Activated CD4-positive, alpha-beta T cell treated with anti-CD3 and anti-CD28 coated beads, Interleukin-10, Interleukin-2, amounts not matched to agents 100 ng/mL and 50 ng/mL, durations not matched to agents 16 hours and 8 hours (primary cell): ENCODE data around the gene RPGRIP1L.

Experiments used
- DNase-seq: peaks from one replicate; pipeline ENCODE4 v3.0.0-alpha.2; 2020

RPGRIP1L gene

DNA sequence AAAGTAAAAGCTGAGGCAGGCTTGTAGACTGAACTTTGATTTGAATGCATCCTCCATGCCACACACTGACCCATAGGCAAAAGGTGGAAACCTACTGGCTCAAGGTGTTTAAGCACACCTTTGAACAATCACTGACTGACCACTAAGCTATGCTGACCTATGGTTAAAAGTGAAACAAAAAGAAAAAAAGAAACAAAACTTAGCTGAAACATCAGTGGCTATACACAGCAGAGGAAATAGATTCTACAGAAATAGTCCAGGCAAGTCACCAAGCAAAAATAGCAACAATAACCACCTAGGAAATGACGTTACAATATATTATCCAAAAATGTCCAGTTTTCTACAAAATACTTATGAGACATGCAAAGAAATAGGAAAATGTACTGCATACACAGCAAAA lies 60.2 kb downstream of the RPGRIP1L start:
- no peak for DNase-seq

DNA sequence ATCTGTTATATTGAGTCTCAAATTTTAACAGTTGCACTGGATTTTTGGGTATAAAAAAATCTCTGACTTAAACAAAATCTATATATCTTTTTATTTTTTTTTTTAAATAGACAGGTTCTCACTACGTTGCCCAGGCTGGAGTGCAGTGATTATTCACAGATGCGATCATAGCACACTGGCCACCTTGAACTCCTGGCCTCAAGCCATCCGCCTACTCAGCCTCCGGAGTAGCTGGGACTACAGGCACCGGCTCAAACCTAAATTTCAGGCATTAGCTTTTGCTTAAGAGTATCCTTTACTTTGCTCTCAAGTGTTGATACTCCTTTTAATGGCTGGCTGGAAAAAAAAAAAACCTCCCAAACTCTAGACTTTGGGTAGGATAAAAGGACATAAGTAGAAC lies 61.6 kb downstream of the RPGRIP1L start:
- no peak for DNase-seq

DNA sequence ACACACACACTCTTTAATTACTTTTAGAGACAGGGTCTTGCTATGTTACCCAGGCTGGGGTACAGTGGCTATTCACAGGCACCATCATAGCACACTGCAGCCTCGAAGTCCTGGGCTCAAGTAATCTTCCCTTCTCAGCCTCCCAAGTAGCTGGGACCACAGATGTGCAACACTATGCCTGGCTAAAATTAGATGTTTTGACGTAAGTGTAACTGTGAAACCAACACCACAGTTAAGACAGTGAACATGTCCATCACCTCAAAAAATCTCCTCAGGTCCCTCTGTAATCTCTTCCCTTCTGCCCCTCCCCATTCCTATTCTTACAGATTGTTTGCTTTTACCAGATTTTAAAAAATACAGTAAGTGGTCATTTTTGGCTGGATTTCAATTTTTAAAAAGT lies 66.7 kb downstream of the RPGRIP1L start:
- no peak for DNase-seq

DNA sequence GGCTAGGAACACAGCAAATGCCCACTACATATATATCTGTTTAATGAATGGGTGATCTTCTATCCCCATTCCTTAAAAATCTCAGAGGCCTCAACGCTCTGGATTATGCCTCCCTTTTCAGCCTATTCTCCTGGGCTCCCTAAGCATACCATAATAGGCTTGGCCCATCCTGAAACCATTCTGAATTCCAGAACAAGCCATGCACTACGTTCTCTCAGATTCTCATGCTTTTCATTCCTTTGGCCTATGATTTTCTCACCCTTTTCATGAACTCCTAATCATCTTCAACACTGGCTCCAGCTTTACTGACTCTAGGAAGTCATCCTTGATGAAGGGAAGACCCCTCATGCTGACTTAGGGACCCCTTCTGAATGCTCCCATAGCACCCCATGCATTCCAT lies 71.1 kb downstream of the RPGRIP1L start:
- no peak for DNase-seq

DNA sequence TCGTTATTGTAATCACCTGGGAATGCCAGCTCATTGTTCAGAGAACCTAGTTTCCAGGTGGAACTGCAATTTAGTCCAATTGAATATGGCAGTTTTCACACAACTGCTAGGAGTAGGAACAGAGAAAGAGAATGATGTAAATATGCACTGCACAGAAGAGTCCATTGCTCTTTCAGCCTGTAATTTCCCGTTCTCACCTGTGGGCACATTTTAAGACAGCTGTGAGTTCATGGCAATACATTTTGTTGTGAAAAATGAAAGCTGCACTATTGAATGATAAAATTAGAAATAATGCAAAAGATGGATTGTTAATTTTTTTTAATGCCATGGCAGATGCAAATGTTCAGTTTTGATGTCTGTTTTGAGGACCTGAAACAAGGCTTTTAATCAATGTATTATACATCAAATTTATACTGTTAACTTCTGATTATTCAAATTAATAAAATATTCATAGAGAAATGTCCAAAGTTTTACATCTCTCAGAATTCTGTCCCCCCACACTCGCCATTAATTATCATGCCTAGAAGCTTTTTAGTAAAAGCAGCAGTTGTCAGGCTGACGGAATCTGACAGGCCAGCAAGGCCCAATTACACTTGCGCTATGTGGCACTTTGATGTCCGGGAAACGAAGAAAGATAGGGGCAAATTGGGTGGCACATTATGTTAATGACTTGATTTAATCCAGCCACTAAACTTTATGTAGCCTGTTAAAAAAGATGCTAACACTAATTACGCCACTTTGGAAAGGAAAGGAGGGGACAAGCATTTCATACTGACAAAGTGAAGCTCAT lies 72.2 kb downstream of the RPGRIP1L start:
- DNase-seq: no peak

DNA sequence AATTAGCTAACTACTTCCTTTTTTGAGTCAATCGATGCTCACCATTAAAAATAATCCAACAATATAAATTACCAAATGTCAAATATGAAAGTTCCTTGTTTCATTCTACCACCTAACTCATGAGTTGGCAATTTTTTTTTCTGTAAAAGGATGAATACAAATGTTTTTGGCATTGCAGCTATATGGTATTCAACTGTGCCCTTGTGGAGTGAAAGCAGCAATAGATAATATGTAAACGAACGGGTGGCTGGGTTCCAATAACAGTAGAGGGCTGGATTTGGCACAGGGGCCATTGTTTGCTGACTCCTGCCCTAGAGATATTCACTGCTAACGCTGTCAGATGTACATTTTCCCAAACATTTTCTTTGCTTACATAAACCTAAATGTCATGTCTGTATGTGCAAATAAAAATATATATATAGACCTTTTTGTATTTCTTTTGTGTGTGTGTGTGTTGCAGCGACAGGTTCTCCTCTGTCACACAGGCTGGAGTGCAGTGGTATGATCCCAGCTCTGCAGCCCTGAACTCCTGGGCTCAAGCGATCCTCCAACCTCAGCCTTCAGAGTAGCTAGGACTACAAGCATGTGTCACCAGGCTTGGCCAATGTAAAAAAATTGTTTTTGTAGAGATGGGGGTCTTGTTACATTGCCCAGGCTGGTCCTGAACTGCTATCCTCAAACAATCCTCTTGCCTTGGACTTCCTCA lies 73.9 kb downstream of the RPGRIP1L start:
- DNase-seq: no peak

DNA sequence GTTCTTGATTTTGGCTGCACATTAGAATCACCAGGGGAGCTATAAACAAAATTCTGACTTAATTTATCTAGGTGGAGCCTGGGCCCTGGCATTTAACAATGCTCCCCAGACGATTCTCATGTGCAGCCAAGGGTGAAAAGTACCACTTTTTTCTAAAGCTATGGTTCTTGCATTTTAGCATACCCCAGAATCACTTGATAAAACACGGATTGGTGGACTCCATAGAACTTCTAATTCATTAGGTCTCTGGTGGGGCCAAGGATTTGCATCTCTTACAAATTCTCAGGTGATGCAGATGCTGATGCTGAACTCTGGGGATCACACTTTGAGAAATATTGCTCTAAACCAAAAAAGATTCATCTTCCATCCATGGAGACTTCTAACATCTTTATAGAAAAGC lies 74.5 kb downstream of the RPGRIP1L start:
- no peak for DNase-seq

DNA sequence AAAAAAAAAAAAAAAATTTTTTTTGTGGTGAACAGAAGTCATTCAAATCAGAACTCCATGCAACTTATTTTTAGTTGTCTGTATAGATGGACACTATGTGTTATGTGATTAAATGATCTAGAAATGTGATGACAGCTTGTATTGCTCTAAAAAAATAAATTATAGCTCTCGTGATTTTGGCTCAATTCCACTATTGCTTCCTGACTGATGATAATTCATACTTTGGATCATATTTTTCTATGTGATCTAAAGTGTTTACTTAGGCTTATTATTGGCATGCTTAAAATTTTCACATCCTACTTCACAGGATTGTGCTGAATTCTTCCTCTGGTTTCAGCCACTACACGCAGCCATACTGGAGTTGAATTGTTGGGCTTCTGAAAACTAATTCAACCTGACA lies 76.8 kb downstream of the RPGRIP1L start:
- no peak for DNase-seq

DNA sequence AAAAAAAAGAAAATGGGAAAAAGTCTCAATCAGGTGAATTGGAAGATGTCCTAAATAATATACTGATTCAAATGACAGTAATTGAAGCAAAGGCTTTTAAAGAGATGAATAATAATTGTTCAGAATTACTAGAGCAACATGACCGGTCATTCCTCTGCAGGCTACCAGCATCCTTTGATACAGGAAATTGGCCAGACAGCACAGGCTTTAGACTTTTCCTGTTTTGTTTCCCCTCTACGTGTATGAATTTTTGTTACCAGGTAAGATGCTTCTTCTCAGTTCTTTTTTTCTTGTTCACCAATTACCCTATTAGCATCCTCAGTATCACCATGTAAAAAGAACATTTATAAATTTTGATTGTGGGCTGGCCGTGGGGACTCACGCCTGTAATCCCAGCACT lies 77.5 kb downstream of the RPGRIP1L start:
- no peak for DNase-seq

DNA sequence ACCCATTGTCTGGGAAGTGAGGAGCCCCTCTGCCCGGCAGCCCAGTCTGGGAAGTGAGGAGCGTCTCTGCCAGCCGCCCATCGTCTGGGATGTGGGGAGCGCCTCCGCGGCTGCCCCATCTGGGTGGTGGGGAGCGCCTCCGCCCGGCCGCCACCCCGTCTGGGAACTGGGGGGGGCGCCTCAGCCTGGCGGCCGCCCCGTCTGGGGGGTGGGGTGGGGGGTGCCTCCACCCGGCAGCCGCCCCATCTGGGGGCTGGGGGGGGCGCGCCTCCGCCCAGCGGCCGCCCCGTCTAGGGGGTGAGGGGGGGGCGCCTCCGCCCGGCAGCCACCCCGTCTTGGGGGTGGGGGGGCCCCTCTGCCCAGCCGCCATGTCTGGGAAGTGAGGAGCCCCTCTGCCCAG lies 78.4 kb downstream of the RPGRIP1L start:
- no peak for DNase-seq

DNA sequence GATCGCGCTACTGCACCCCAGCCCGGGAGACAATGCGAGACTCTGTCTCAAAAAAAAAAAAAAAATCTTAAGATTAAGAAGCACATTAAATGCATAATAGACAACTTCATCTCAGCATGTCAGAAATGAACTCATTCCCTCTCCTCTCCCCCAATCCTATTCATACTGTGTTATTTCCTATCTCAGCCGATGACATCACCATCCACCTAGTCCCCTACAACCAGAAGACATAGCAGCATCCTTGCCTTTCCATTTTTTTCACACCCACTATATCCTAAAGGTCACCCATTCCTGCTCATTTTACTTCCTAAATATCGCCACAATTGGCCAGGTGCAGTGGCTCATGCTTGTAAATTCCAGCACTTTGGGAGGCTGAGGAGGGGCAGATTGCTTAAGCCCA lies 81.3 kb downstream of the RPGRIP1L start:
- no peak for DNase-seq

DNA sequence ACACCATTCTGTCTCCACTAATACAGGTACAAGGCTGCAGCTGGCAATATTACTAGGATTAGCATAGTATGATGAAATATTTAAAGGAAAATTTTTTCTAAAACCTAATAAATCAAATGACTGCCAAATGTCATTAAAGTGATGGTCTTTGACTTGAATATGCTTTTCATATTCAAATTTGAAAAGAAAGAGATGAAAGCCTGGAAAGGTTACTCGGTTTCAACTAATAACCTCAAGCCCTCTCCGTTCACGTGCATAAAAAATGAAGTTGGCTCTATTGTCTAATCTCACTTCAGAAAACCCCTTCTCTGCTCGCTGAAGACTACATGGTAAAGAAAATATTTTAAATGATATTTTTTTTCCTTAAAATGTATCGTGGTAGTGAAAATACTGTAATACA lies 83.2 kb downstream of the RPGRIP1L start:
- no peak for DNase-seq

DNA sequence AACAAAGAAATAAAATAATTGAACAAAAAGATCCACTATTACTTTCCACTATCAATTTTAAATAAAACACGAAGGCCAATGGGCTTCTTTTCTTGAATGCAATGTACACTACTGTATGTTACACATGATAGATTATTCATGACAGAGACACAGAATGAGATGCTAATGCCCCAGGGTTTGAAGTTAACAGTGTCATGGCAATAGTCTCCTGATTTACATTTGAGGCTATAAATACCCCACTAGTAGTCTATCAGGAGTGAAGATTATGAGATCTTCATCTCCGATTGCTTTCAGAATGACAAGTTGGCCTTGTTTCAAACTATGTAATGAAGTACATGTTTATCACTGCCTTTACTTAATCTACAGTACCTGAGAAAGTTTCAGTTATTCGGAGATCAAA lies 84.4 kb downstream of the RPGRIP1L start:
- DNase-seq: no peak

DNA sequence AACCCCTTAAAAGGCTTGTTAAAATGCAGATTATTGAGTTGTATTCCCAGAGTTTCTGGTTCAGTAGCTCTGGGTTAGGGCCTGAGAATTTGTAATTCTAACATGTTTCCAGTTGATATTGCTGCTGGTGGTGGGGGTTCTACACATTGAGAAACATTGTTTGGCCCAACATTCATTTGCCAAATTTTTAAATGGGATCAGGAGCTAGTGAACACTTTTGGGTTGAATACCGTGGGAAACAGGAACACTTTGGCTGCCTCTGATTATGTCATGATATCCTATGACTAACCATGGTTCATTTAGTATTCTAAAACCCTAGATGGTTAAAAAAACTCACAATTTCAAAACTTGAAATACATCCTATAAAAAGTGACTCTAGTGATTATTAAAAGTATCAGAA lies 89.3 kb downstream of the RPGRIP1L start:
- no peak for DNase-seq

DNA sequence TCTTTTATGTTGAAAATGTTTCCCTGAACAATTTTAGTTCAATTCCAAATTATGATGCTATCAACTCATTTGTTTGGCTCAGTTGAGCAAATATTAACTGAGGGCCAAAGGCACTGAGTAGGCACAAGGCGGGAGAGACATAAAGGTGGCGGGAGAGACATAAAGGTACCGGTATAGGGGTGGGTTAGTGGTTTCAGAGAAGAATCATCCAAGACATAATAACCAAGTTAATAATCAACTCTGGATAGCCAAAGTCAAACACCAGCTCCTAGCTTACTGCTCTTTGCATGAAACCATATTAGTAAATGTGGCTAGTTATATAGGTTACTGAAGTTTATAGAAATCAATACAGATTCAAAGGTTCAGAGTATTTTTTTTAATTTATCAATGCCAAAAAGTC lies 91.7 kb downstream of the RPGRIP1L start:
- no peak for DNase-seq

DNA sequence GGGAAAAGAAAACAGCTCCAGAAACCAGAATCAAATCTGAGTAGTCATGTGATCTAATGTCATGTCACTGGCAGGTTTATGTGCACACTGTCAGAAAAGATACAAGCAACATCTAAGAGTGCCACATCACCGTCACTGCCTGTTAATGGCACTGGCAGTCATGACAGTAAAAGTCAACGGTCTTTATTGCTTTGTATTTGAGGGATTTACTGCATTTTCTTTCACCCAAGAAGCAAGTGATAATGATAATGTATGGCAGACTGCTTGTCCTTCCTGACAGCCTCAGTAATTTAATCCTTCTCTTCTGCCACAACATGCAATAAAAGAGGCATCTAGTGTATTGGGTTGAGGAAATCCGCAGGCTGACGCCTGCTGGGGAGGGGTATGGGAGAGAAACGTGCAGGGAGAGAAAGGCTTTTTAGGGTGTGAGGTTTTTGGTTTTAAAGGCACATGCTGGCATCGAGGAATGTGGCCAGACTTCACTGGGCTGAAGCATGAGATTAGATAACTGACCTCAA lies 92.4 kb downstream of the RPGRIP1L start:
- DNase-seq: no peak

DNA sequence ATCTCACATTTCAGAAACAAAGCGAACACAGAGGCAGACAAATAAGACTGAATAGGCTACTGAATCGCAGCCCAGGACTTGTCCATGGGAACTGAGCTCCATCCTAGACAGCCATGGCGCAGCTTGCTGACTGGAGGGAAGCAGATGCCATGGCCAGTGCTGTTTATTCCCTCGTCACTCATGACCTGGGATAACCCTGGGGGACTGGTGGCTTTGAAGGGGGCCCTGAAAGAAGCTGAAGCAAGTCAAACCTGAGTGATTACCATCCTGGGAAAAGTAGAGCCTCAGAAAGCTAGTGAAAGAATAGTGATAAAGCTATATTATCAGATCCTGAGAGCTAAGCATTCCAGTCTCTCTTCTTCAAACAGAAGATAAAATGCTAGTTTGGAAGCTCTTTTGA lies 94.1 kb downstream of the RPGRIP1L start:
- DNase-seq: no peak

DNA sequence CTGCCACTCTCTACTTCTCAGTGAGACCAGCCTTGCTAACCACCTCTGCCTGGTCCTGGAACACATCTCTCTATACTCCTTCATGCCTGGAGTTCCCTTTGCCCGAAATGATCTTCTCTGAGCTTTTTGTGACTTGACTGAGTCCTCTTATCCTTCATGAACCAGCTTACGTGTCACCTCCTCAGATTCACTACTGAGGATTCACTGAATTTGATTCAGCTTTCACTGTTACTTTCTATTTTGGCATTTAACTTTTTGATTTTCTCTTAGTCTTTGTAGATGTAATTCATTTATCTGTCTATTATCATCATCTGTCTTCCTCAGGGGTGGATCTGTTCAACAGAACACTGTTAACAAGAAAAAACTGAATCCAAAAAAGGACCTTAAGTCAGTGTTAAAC lies 95.6 kb downstream of the RPGRIP1L start:
- no peak for DNase-seq

DNA sequence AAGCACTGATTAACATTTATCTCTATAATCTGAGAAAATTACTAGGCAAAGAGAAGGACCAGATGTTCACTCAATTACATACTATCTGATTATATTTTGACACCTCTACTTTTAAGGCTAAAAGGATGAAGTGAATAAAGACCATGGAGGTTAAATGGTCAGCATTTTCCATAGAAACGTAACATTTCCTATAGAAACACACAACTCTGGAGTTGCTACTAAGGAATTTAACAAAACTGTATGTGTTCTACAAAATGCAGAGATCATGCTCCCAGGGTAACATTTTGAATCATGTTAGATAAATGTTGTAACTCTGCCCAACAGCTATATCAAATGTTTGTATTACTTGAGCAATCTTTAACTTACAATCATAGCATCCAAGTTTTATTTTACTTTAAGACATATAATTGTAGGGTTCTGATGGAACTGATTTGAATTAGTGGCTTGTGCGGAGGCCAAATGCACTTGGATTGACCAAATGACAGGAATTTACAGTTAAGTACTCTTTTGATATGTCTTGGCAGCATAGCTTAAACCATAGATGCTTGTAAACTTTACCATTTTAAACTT lies 97.7 kb downstream of the RPGRIP1L start:
- no peak for DNase-seq

DNA sequence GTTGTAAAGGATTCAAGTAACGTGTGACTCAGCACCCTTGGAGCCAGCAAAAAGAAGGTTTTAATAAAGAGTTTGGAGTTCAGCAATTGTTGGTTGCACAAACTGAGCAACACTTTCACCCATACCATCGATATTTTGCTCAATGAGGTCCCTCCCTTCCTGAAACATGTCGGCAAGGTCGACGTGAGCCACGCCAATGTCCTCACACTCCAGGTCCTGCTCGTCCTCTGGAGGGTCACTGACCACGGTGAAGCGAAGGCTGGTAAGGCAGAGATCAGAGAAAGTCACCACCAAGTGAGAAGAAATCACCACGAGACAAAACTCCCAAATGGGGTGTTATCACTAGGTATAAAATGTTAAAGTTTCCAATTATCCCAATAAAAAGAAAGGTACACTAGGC lies 98.3 kb downstream of the RPGRIP1L start:
- DNase-seq: no peak

DNA sequence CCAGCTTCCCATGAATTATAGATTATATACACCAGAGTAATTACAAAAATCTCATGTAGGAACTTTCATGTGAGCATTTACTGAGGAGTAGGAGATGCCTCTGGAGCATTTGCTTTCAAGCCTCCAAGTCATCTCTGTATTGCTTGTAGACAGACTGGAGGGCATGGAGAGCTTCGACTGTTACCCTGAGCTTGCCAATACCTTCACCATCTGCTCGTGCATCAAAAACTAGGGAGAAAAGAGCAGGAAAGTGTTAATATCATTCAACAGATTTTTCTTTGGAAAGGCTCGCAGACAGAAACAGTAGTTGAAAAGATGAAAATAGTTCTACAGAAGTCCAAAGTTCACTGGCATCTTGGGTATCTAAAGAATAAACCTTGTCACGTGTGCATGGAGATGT lies 101.7 kb downstream of the RPGRIP1L start:
- no peak for DNase-seq

DNA sequence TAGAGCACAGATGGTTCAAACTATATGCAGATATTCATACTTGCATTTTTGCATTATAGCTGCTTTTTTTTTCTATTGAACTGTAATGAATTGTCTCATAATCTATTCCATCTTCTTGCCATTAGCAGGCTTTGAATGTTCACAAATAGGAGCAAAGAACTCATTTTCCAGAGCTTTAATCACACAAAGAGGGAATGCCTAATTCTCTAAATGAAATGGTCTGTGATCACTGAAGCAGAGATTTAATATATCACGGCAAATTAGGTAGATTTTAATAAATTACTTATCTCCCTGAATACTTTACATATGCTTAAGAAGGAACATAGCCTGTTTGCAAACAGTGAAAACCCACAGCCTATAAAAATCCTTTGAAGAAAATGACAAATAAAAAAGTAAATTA lies 103.0 kb downstream of the RPGRIP1L start:
- DNase-seq: no peak

DNA sequence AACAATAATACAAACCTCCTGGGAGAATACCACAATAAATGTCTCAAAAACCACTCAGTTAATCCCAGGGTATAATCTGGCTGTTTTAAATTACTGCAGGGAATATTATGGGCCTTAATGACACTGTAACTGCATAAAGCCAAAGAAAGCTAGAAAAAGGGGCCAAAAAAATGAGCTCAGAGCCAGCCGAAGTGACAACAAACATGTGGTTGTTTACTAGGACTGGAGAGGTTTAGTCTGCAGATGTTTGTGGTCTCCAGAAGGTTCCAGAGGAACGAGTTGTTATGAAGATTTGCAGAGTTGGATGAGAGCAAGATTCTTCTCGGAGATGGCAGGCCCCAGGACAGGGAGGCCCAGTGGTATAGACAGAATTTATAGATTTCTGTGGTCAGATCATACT lies 103.5 kb downstream of the RPGRIP1L start:
- DNase-seq: no peak

DNA sequence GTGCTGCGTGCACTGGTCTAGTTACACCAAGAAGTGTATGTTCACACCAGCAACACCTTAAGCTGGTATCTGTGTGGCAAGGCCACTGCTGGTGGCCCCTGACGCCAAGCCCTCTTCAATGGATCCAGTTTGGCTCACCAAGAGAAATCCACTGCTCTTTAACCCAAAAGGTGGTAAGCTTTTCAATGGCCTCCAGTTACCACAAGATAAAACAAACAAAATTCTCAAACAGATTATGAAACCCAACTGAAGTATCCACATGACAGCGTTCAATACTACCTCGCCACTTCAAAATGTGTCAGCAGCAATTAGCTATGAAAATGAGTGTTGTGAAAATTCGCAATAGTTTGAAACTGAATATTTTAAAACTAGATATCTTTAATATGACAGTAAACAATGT lies 104.1 kb downstream of the RPGRIP1L start:
- DNase-seq: no peak
